CD4-positive, alpha-beta T cell (primary cell): ENCODE measurements around the gene KRT1. TPM values are rescaled to one million over a fixed set of nuclear protein-coding genes. Genes with fewer than 3 reads are reported as not detected.

ENCODE experiments used
- ATAC-seq: fragments of 200-7000 bp; cut with Tn5 transposase; one replicate; pipeline ENCODE4 v1.10.0; 2022; ENCODE audit warnings: mild to moderate bottlenecking; ENCODE audit not compliant: poor library complexity
- CTCF ChIA-PET: fragments of 350-600 bp; sonication (Branson Sonifier 250); formaldehyde crosslinking; loops from one replicate; lab custom pipeline; 2021; ENCODE audit warnings: antibody characterized with exemption, inconsistent platforms; lab: Charles Lee
- POLR2A ChIA-PET: fragments of 350-600 bp; sonication (Branson Sonifier 250); formaldehyde crosslinking; loops from one replicate; lab custom pipeline; 2021; ENCODE audit warnings: antibody characterized with exemption, inconsistent platforms; lab: Charles Lee
- DNase-seq, 14 experiments: peaks; one replicate each; pipeline ENCODE4 v3.0.0-alpha.2; 2013 to 2020; ENCODE audit warnings: mixed read lengths in 2 of 14
- H3K27ac ChIP-seq, 2 donors: one replicate each; pipeline versions ENCODE4 v1.5.1 to v1.7.0; 2013; ENCODE audit warnings: low read length in 2 of 2, low read depth in 1 of 2, mild to moderate bottlenecking in 1 of 2
- H3K27me3 ChIP-seq, 2 experiments: 1 replicate in 1 of 2; 2 replicates in 1 of 2; pipeline versions ENCODE4 v1.6.1 to v1.7.0; 2013; ENCODE audit warnings: low read length in 2 of 2, control low read depth in 1 of 2, mild to moderate bottlenecking in 1 of 2, moderate library complexity in 1 of 2; ENCODE audit not compliant: insufficient read depth in 2 of 2, control insufficient read depth in 1 of 2
- H3K36me3 ChIP-seq: one replicate; pipeline ENCODE4 v1.6.1; 2013; ENCODE audit warnings: low read length, control low read depth; ENCODE audit not compliant: insufficient read depth
- H3K4me1 ChIP-seq: one replicate; pipeline ENCODE4 v1.6.1; 2013; ENCODE audit warnings: low read length, control low read depth; ENCODE audit not compliant: insufficient read depth
- H3K4me3 ChIP-seq: one replicate; pipeline ENCODE4 v1.5.1; 2013; ENCODE audit warnings: mild to moderate bottlenecking, low read length, moderate library complexity
- H3K9me3 ChIP-seq, 2 experiments: 1 replicate in 1 of 2; 2 replicates in 1 of 2; pipeline versions ENCODE4 v1.6.1 to v1.7.0; 2013; ENCODE audit warnings: low read length in 2 of 2, mild to moderate bottlenecking in 2 of 2, control low read depth in 1 of 2, moderate library complexity in 1 of 2; ENCODE audit not compliant: control insufficient read depth in 1 of 2, insufficient read depth in 1 of 2
- H3K27ac Mint-ChIP-seq: one replicate; pipeline ENCODE4 v1.8.0; 2020; ENCODE audit warnings: mixed read lengths
- H3K27me3 Mint-ChIP-seq: one replicate; pipeline ENCODE4 v1.8.0; 2021; ENCODE audit warnings: mixed read lengths
- H3K36me3 Mint-ChIP-seq: one replicate; pipeline ENCODE4 v1.8.0; 2021; ENCODE audit warnings: low read depth, mixed read lengths
- H3K4me1 Mint-ChIP-seq: one replicate; pipeline ENCODE4 v1.8.0; 2021; ENCODE audit warnings: low read depth, mixed read lengths
- H3K4me3 Mint-ChIP-seq: one replicate; pipeline ENCODE4 v1.8.0; 2020; ENCODE audit warnings: mild to moderate bottlenecking, mixed read lengths
- H3K9me3 Mint-ChIP-seq: one replicate; pipeline ENCODE4 v1.8.0; 2020; ENCODE audit warnings: mixed read lengths
- intact Hi-C, 2 experiments: fragments of 100-400 bp; cut with DNase I in 1 of 2; cut with micrococcal nuclease in 1 of 2; formaldehyde crosslinking; loops; one replicate each; pipeline versions ENCODE4 v1.15.1 to v1.9.0; 2023 to 2025; cut with DNase I, micrococcal nuclease
- total RNA-seq, 174 experiments: library from RNA in 2 of 174; stranded (reverse) in 2 of 174; gene quantifications; one replicate each; pipeline ENCODE4 v1.2.3 and lab custom pipeline; 2021 to 2026
- TF ChIP-seq, protein P1 (sequence below): fragments of 200-600 bp; IDR thresholded peaks from one replicate; pipeline ENCODE4 v1.8.0; 2022; ENCODE audit warnings: antibody characterized with exemption, mild to moderate bottlenecking

Gene KRT1
- total RNA-seq, 2 experiments from 2014 or later: 3.9 to 4.0 TPM

DNA sequence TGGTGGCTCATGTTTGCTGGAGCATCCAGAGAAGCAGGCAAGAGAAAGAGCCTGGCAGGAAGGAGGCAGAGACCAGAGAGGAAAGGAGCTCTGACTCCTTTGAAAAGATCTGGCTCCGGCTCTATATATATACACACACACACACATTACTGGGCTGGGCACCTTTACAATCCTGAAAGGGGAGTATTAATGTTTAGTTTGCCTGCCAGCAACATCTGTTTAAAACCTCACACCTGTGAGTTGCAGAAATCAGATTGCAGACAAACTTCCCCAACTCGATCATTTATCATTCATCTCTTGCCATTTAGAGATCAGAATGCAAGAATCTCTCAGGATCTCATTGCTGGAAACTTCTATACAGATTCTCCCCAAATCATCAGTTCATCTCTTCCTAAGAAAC, 23.2 kb upstream of the KRT1 start, which contains the start of gene KRT77:
Gene KRT77, minus strand, starts transcription at position 101 of the 400 bp plus-strand sequence. Its CDS starts 90 bp downstream, at position 11.
- H3K27me3 Mint-ChIP-seq: no peaks in the 10 kb centered on the region
- TF ChIP-seq, protein P1, sequence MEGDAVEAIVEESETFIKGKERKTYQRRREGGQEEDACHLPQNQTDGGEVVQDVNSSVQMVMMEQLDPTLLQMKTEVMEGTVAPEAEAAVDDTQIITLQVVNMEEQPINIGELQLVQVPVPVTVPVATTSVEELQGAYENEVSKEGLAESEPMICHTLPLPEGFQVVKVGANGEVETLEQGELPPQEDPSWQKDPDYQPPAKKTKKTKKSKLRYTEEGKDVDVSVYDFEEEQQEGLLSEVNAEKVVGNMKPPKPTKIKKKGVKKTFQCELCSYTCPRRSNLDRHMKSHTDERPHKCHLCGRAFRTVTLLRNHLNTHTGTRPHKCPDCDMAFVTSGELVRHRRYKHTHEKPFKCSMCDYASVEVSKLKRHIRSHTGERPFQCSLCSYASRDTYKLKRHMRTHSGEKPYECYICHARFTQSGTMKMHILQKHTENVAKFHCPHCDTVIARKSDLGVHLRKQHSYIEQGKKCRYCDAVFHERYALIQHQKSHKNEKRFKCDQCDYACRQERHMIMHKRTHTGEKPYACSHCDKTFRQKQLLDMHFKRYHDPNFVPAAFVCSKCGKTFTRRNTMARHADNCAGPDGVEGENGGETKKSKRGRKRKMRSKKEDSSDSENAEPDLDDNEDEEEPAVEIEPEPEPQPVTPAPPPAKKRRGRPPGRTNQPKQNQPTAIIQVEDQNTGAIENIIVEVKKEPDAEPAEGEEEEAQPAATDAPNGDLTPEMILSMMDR: no peak
- H3K4me3 Mint-ChIP-seq: no peak within 1 kb of the TSS
- no peaks in the 10 kb centered on the region for H3K36me3 Mint-ChIP-seq
- no peaks in the 10 kb centered on the region for H3K27me3 ChIP-seq
- no peak for DNase-seq
- H3K27ac Mint-ChIP-seq: no peak within 1 kb of the TSS
- ATAC-seq: no peak
- H3K4me1 ChIP-seq: peaks cover 9% of the 10 kb centered on the region
- ChIA-PET CTCF (no interaction called here), POLR2A (no interaction called here)
- H3K27ac ChIP-seq: no peak within 1 kb of the TSS
- no peaks in the 10 kb centered on the region for H3K9me3 ChIP-seq
- H3K36me3 ChIP-seq: no peaks in the 10 kb centered on the region
- intact Hi-C loops: no loop called here
- H3K9me3 Mint-ChIP-seq: no peaks in the 10 kb centered on the region
- peaks cover 25% of the 10 kb centered on the region for H3K4me1 Mint-ChIP-seq
- H3K4me3 ChIP-seq: no peak within 1 kb of the TSS

DNA sequence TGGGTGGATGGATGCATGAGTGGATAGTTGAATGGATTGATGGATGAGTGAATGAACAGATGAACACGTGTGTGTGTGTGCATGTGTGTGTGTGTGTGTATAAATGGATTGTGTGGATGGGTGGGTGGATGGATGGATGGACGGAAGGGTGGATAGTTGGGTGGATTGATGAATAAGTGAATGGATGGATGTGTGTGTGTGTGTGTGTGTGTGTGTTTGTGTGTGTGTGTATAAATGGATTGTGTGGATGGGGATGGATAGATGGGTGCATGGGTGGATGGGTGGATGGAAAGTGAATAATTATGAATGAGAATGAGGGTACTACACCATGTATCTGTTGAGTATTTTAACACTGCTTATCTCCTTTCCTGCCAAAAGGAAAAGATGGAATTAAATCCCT, 22.1 kb upstream of the KRT1 start:
- no peak overlapping the region for H3K4me3 Mint-ChIP-seq
- intact Hi-C loops: no loop called here
- no peaks in the 10 kb centered on the region for H3K36me3 Mint-ChIP-seq
- no peak overlapping the region for H3K27ac ChIP-seq
- no peaks in the 10 kb centered on the region for H3K9me3 ChIP-seq
- no peaks in the 10 kb centered on the region for H3K4me1 ChIP-seq
- H3K27me3 ChIP-seq: no peaks in the 10 kb centered on the region
- CTCF ChIA-PET: no interaction called here
- TF ChIP-seq, protein P1: no peak
- ATAC-seq: no peak
- H3K9me3 Mint-ChIP-seq: no peaks in the 10 kb centered on the region
- no peak overlapping the region for H3K27ac Mint-ChIP-seq
- no peak overlapping the region for H3K4me3 ChIP-seq
- no peaks in the 10 kb centered on the region for H3K27me3 Mint-ChIP-seq
- no peaks in the 10 kb centered on the region for H3K36me3 ChIP-seq
- POLR2A ChIA-PET: no interaction called here
- H3K4me1 Mint-ChIP-seq: peaks cover 14% of the 10 kb centered on the region
- DNase-seq: no peak

DNA sequence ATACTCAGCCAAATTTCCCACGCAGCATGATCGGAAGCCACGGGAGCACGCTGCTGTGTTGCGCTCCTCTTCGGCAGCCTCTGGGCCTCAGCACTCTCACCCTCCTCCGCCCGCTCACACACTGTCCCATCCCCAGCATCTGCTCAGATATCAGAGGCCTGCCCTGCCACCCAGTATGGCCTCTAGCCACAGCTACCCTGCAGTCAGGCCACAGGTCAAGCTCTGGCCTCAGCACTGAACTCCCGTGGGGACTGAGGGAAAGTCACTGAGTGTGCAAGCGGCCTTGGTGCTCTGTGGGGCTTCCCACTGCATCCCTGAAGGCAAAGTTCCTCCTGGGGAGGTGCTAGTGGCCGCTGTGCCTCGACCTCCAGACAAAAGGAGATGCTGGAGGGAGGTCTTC, 21.1 kb upstream of the KRT1 start:
- intact Hi-C loops: no loop called here
- Mint-ChIP-seq H3K27me3 (no peaks in the 10 kb centered on the region), H3K4me3 (no peak overlapping the region), H3K9me3 (no peaks in the 10 kb centered on the region), H3K27ac (no peak overlapping the region), H3K4me1 (peaks cover 5% of the 10 kb centered on the region), H3K36me3 (no peaks in the 10 kb centered on the region)
- no peaks in the 10 kb centered on the region for H3K36me3 ChIP-seq
- H3K27ac ChIP-seq: no peak overlapping the region
- CTCF ChIA-PET: no interaction called here
- no peak for ATAC-seq
- H3K9me3 ChIP-seq: no peaks in the 10 kb centered on the region
- no peak overlapping the region for H3K4me3 ChIP-seq
- POLR2A ChIA-PET: no interaction called here
- no peak for DNase-seq
- H3K27me3 ChIP-seq: no peaks in the 10 kb centered on the region
- TF ChIP-seq, protein P1: no peak
- no peaks in the 10 kb centered on the region for H3K4me1 ChIP-seq
